ENCODE results near the gene RANBP1.

The RANBP1 gene

GRCh38 chr22:20085651-20086050 is 30.3 kb upstream of the RANBP1 start:
- Histone ChIP-seq H2AFZ (ENCODE audit: low read depth, low read length) (no peak overlapping the region), H3K27me3 (ENCODE audit: insufficient read depth, low read length, poor library complexity) (no peaks in the 10 kb centered on the region), H3K9me3 (ENCODE audit: insufficient read depth, low read length, severe bottlenecking) (no peaks in the 10 kb centered on the region), H4K20me1 (ENCODE audit: insufficient read depth, low read length) (peaks cover 93% of the 10 kb centered on the region), H3K9ac (ENCODE audit: low read depth, low read length) (no peak overlapping the region), H3K27ac (ENCODE audit: low read length) (no peak overlapping the region), H3K4me2 (ENCODE audit: insufficient read depth, low read length) (no peak overlapping the region), H3K79me2 (ENCODE audit: insufficient read depth, low read length) (peaks cover 99% of the 10 kb centered on the region), H3K4me3 (ENCODE audit: low read depth in 1 of 2, low read length in 2 of 2) (no peak overlapping the region), H3K36me3 (ENCODE audit: insufficient read depth, low read length) (peaks cover 95% of the 10 kb centered on the region), H3K4me1 (ENCODE audit: insufficient read depth, low read length) (peaks cover 45% of the 10 kb centered on the region)
- no peak for DNase-seq
- ATAC-seq (ENCODE audit: insufficient read depth, low read depth): no peak
- TF ChIP-seq, protein P1, sequence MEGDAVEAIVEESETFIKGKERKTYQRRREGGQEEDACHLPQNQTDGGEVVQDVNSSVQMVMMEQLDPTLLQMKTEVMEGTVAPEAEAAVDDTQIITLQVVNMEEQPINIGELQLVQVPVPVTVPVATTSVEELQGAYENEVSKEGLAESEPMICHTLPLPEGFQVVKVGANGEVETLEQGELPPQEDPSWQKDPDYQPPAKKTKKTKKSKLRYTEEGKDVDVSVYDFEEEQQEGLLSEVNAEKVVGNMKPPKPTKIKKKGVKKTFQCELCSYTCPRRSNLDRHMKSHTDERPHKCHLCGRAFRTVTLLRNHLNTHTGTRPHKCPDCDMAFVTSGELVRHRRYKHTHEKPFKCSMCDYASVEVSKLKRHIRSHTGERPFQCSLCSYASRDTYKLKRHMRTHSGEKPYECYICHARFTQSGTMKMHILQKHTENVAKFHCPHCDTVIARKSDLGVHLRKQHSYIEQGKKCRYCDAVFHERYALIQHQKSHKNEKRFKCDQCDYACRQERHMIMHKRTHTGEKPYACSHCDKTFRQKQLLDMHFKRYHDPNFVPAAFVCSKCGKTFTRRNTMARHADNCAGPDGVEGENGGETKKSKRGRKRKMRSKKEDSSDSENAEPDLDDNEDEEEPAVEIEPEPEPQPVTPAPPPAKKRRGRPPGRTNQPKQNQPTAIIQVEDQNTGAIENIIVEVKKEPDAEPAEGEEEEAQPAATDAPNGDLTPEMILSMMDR (IDR thresholded peaks at IDR 0.05; ENCODE audit: borderline replicate concordance, extremely low read depth, low read length, poor library complexity, severe bottlenecking): no peak
- no peak for TF ChIP-seq EZH2 (IDR thresholded peaks at IDR 0.05; ENCODE audit: borderline replicate concordance, low read depth, low read length, severe bottlenecking)

GRCh38 chr22:20086101-20086599 is 29.8 kb upstream of the RANBP1 start:
- Histone ChIP-seq H3K79me2 (ENCODE audit: insufficient read depth, low read length) (peaks cover 98% of the 10 kb centered on the region), H3K27ac (ENCODE audit: low read length) (no peak overlapping the region), H4K20me1 (ENCODE audit: insufficient read depth, low read length) (peaks cover 92% of the 10 kb centered on the region)

GRCh38 chr22:20086763-20087162 is 29.1 kb upstream of the RANBP1 start:
- no peak for TF ChIP-seq EZH2 (IDR thresholded peaks at IDR 0.05; ENCODE audit: borderline replicate concordance, low read depth, low read length, severe bottlenecking)
- TF ChIP-seq, protein P1 (IDR thresholded peaks at IDR 0.05; ENCODE audit: borderline replicate concordance, extremely low read depth, low read length, poor library complexity, severe bottlenecking): no peak
- H3K4me3 ChIP-seq (ENCODE audit: low read depth in 1 of 2, low read length in 2 of 2): no peak overlapping the region
- H4K20me1 ChIP-seq (ENCODE audit: insufficient read depth, low read length): peaks cover 90% of the 10 kb centered on the region
- H2AFZ ChIP-seq (ENCODE audit: low read depth, low read length): no peak overlapping the region
- ATAC-seq (ENCODE audit: insufficient read depth, low read depth): no peak
- peaks cover 95% of the 10 kb centered on the region for H3K36me3 ChIP-seq (ENCODE audit: insufficient read depth, low read length)
- H3K27ac ChIP-seq (ENCODE audit: low read length): no peak overlapping the region
- DNase-seq: no peak
- H3K79me2 ChIP-seq (ENCODE audit: insufficient read depth, low read length): peaks cover 97% of the 10 kb centered on the region
- H3K4me2 ChIP-seq (ENCODE audit: insufficient read depth, low read length): no peak overlapping the region
- H3K27me3 ChIP-seq (ENCODE audit: insufficient read depth, low read length, poor library complexity): no peaks in the 10 kb centered on the region
- H3K9me3 ChIP-seq (ENCODE audit: insufficient read depth, low read length, severe bottlenecking): no peaks in the 10 kb centered on the region
- H3K9ac ChIP-seq (ENCODE audit: low read depth, low read length): no peak overlapping the region
- H3K4me1 ChIP-seq (ENCODE audit: insufficient read depth, low read length): peaks cover 34% of the 10 kb centered on the region

More at GRCh38 chr22:20086101-20086599, 29.8 kb upstream of the RANBP1 start:
- DNase-seq (no peak), ATAC-seq (ENCODE audit: insufficient read depth, low read depth) (no peak)
- no peaks in the 10 kb centered on the region for H3K27me3 ChIP-seq (ENCODE audit: insufficient read depth, low read length, poor library complexity)
- H3K4me1 ChIP-seq (ENCODE audit: insufficient read depth, low read length): peaks cover 40% of the 10 kb centered on the region
- H3K4me2 ChIP-seq (ENCODE audit: insufficient read depth, low read length): no peak overlapping the region
- H3K4me3 ChIP-seq (ENCODE audit: low read depth in 1 of 2, low read length in 2 of 2): no peak overlapping the region
- H3K9ac ChIP-seq (ENCODE audit: low read depth, low read length): no peak overlapping the region
- H3K36me3 ChIP-seq (ENCODE audit: insufficient read depth, low read length): peaks cover 95% of the 10 kb centered on the region
- H2AFZ ChIP-seq (ENCODE audit: low read depth, low read length): no peak overlapping the region
- no peaks in the 10 kb centered on the region for H3K9me3 ChIP-seq (ENCODE audit: insufficient read depth, low read length, severe bottlenecking)
- TF ChIP-seq EZH2 (IDR thresholded peaks at IDR 0.05; ENCODE audit: borderline replicate concordance, low read depth, low read length, severe bottlenecking): no peak

GRCh38 chr22:20087319-20088262 is 28.3 kb upstream of the RANBP1 start:
- H3K4me1 ChIP-seq (ENCODE audit: insufficient read depth, low read length): peaks cover 26% of the 10 kb centered on the region
- H3K27ac ChIP-seq (ENCODE audit: low read length): no peak overlapping the region
- H3K36me3 ChIP-seq (ENCODE audit: insufficient read depth, low read length): peaks cover 100% of the 10 kb centered on the region
- DNase-seq (no peak), ATAC-seq (ENCODE audit: insufficient read depth, low read depth) (no peak)
- peaks cover 97% of the 10 kb centered on the region for H3K79me2 ChIP-seq (ENCODE audit: insufficient read depth, low read length)
- H3K9me3 ChIP-seq (ENCODE audit: insufficient read depth, low read length, severe bottlenecking): no peaks in the 10 kb centered on the region
- H3K9ac ChIP-seq (ENCODE audit: low read depth, low read length): no peak overlapping the region
- H3K4me2 ChIP-seq (ENCODE audit: insufficient read depth, low read length): no peak overlapping the region
- H3K4me3 ChIP-seq (ENCODE audit: low read depth in 1 of 2, low read length in 2 of 2): no peak overlapping the region
- no peak overlapping the region for H2AFZ ChIP-seq (ENCODE audit: low read depth, low read length)
- no peaks in the 10 kb centered on the region for H3K27me3 ChIP-seq (ENCODE audit: insufficient read depth, low read length, poor library complexity)
- TF ChIP-seq, protein P1 (IDR thresholded peaks at IDR 0.05; ENCODE audit: borderline replicate concordance, extremely low read depth, low read length, poor library complexity, severe bottlenecking): no peak
- TF ChIP-seq EZH2 (IDR thresholded peaks at IDR 0.05; ENCODE audit: borderline replicate concordance, low read depth, low read length, severe bottlenecking): no peak
- peaks cover 94% of the 10 kb centered on the region for H4K20me1 ChIP-seq (ENCODE audit: insufficient read depth, low read length)
